ENCODE data around the gene GRM7. TPM values are rescaled to one million over a fixed set of nuclear protein-coding genes. Genes with fewer than 3 reads are reported as not detected.

The GRM7 gene
- total RNA-seq, 4 donors from 2014 or later: not detected

DNA sequence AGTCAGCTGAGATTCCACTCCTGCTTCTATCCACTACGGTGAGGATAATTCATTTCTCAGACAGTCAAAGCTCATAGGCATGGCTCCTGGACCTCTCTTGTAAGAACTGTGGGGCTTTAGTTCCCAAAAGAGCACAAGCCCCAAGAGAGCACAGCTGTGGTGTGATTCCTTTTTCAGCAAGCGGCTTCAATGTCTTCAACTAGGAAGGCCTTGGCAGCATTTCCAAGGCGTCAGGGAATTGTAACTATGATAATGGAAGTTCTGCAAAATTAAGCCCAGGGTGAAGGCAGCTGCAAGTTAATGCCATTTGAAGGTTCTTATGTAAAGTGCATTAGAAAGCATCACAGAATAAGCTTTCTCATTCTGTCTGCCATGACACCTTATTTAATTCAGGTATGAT is 657.1 kb downstream of the GRM7 start:
- ATAC-seq: no peak
- no peak for DNase-seq
- Histone ChIP-seq H3K4me1 (peaks cover 7% of the 10 kb centered on the region in 2 donors), H3K9me3 (no peaks in the 10 kb centered on the region), H3K27me3 (no peaks in the 10 kb centered on the region), H3K4me3 (no peak overlapping the region), H3K36me3 (no peaks in the 10 kb centered on the region), H3K27ac (no peak overlapping the region)
- in situ Hi-C loops (cut with MboI; ENCODE audit: low sequenced_read_pairs in 4 of 4) (no loop called here), intact Hi-C loops (cut with DNase I; ENCODE audit: low total_unique reads) (no loop called here)
- TF ChIP-seq, protein P1, sequence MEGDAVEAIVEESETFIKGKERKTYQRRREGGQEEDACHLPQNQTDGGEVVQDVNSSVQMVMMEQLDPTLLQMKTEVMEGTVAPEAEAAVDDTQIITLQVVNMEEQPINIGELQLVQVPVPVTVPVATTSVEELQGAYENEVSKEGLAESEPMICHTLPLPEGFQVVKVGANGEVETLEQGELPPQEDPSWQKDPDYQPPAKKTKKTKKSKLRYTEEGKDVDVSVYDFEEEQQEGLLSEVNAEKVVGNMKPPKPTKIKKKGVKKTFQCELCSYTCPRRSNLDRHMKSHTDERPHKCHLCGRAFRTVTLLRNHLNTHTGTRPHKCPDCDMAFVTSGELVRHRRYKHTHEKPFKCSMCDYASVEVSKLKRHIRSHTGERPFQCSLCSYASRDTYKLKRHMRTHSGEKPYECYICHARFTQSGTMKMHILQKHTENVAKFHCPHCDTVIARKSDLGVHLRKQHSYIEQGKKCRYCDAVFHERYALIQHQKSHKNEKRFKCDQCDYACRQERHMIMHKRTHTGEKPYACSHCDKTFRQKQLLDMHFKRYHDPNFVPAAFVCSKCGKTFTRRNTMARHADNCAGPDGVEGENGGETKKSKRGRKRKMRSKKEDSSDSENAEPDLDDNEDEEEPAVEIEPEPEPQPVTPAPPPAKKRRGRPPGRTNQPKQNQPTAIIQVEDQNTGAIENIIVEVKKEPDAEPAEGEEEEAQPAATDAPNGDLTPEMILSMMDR (IDR thresholded peaks at IDR 0.05 in 4 of 5, conservative IDR thresholded peaks at IDR 0.05 in 1 of 5): no peak
- no peak for TF ChIP-seq POLR2A (IDR thresholded peaks at IDR 0.05)

DNA sequence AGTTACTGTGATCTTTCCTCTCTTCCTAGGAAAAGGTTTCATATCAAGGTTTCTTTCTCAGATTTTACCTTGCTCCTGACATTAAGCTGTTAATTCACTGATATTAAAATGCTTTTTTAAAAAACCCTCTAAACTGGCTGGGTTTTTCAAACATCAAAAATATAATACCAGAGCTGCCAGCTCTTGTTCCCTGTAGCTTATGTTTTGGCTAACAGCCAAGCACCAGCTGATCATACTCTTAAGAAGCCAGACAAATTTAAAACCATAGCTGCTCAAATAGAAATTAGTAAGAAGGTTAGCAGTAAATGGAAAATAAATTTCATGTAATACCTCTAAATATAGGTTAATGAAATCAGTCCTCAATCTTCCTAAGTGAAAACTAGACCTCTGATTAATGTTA is 657.5 kb downstream of the GRM7 start:
- intact Hi-C loops (cut with DNase I; ENCODE audit: low total_unique reads) (no loop called here), in situ Hi-C loops (cut with MboI; ENCODE audit: low sequenced_read_pairs in 4 of 4) (no loop called here)
- DNase-seq (no peak), ATAC-seq (no peak)
- H3K27ac ChIP-seq: no peak overlapping the region
- H3K27me3 ChIP-seq: no peaks in the 10 kb centered on the region
- TF ChIP-seq, protein P1 (IDR thresholded peaks at IDR 0.05 in 4 of 5, conservative IDR thresholded peaks at IDR 0.05 in 1 of 5): no peak
- TF ChIP-seq POLR2A (IDR thresholded peaks at IDR 0.05): no peak
- H3K36me3 ChIP-seq: no peaks in the 10 kb centered on the region
- H3K4me3 ChIP-seq: no peak overlapping the region
- peaks cover 7% of the 10 kb centered on the region in 2 donors for H3K4me1 ChIP-seq
- H3K9me3 ChIP-seq: no peaks in the 10 kb centered on the region

- H3K36me3 ChIP-seq: no peaks in the 10 kb centered on the region
- no peaks in the 10 kb centered on the region for H3K9me3 ChIP-seq
- in situ Hi-C loops (cut with MboI; ENCODE audit: low sequenced_read_pairs in 4 of 4) (no loop called here), intact Hi-C loops (cut with DNase I; ENCODE audit: low total_unique reads) (no loop called here)
- no peak overlapping the region for H3K4me3 ChIP-seq
- TF ChIP-seq, protein P1 (IDR thresholded peaks at IDR 0.05 in 4 of 5, conservative IDR thresholded peaks at IDR 0.05 in 1 of 5): no peak
- TF ChIP-seq POLR2A (IDR thresholded peaks at IDR 0.05): no peak
- no peak overlapping the region for H3K27ac ChIP-seq
- H3K4me1 ChIP-seq: peaks cover 7% of the 10 kb centered on the region in 2 donors
- ATAC-seq: no peak
- no peak for DNase-seq
- no peaks in the 10 kb centered on the region for H3K27me3 ChIP-seq
Observed at GRCh38 chr3:7520059-7520458, 659.1 kb downstream of the GRM7 start.

DNA sequence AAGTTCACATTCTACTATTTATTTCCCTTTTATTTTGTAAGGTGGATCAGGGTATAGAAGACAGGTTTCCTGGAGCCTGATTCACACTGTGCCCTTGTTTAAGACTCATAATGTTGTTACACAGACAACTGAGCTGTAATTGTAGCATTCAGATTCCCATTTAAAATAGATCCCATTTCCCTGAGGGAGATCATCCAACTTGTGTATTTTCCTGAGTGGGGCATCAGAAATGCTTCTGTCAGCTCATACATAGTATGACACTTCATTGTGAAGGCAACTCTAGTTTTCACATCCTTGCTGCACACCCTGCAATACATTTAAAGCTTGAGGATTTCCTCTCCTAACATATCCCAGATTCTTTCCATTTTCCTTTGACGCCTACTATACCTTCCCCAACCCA is 659.7 kb downstream of the GRM7 start:
- ATAC-seq (no peak), DNase-seq (no peak)
- intact Hi-C loops (cut with DNase I; ENCODE audit: low total_unique reads): no loop called here
- H3K27ac ChIP-seq: no peak overlapping the region
- H3K27me3 ChIP-seq: no peaks in the 10 kb centered on the region
- TF ChIP-seq, protein P1 (IDR thresholded peaks at IDR 0.05 in 4 of 5, conservative IDR thresholded peaks at IDR 0.05 in 1 of 5): no peak
- TF ChIP-seq POLR2A (IDR thresholded peaks at IDR 0.05): no peak
- no peaks in the 10 kb centered on the region for H3K9me3 ChIP-seq
- peaks cover 7% of the 10 kb centered on the region in 2 donors for H3K4me1 ChIP-seq
- in situ Hi-C loops (cut with MboI; ENCODE audit: low sequenced_read_pairs in 4 of 4): no loop called here
- H3K4me3 ChIP-seq: no peak overlapping the region
- no peaks in the 10 kb centered on the region for H3K36me3 ChIP-seq

DNA sequence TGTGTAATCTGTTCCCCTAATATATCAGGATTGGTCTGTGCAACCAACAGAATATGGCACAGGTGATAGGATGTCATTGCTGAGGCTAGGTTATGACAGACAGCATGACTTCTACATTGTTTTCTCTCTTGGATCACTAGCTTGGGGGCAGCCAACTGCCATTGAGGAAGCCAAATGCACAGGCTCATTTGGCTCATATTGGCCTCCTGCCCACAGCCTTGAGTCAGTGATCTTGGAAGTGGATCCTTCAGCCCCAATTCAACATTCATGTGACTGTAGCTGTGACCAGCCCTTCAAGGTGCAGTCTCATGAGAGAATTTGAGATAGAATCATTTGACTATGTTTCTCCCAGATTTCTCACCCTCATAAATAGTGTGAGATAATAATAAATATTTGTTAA is 675.6 kb downstream of the GRM7 start:
- no peaks in the 10 kb centered on the region for H3K4me1 ChIP-seq
- no peaks in the 10 kb centered on the region for H3K27me3 ChIP-seq
- H3K9me3 ChIP-seq: no peaks in the 10 kb centered on the region
- intact Hi-C loops (cut with DNase I; ENCODE audit: low total_unique reads): no loop called here
- H3K36me3 ChIP-seq: no peaks in the 10 kb centered on the region
- TF ChIP-seq POLR2A (IDR thresholded peaks at IDR 0.05): no peak
- TF ChIP-seq, protein P1 (IDR thresholded peaks at IDR 0.05 in 4 of 5, conservative IDR thresholded peaks at IDR 0.05 in 1 of 5): no peak
- DNase-seq (no peak), ATAC-seq (no peak)
- in situ Hi-C loops (cut with MboI; ENCODE audit: low sequenced_read_pairs in 4 of 4): no loop called here
- no peak overlapping the region for H3K4me3 ChIP-seq
- no peak overlapping the region for H3K27ac ChIP-seq

All from gastrocnemius medialis (tissue), 4 donors.